MM.1S (cell line): ENCODE results near the gene CPEB1.

Experiments
- CTCF ChIP-seq: fragments of 300-600 bp; sonication (generic); IDR thresholded peaks from 2 replicates; pipeline ENCODE4 v1.5.1; 2016; ENCODE audit warnings: antibody characterized with exemption, low read length, mixed read lengths
- EZH2 ChIP-seq: fragments of 300-600 bp; sonication (generic); optimal IDR thresholded peaks from 2 replicates; pipeline ENCODE3; 2017; ENCODE audit warnings: low read depth, mild to moderate bottlenecking, antibody characterized with exemption, low read length, mixed read lengths

- TF ChIP-seq CTCF (no peak), EZH2 (no peak)
Measured at GRCh38 chr15:82545478-82545877, 101.7 kb downstream of the CPEB1 start.
